H1 (cell line): ENCODE measurements around the gene CDK10. TPM values are rescaled to one million over a fixed set of nuclear protein-coding genes. Genes with fewer than 3 reads are reported as not detected.

Source experiments
- BCL11A ChIP-seq, 2 experiments: IDR thresholded peaks; one replicate each; pipeline ENCODE4 v1.6.1; 2011; ENCODE audit warnings: low read depth in 2 of 2, low read length in 2 of 2, mild to moderate bottlenecking in 2 of 2
- PHF8 ChIP-seq: fragments of 200-600 bp; sonication (generic); conservative IDR thresholded peaks from 2 replicates; pipeline ENCODE4 v1.7.1; 2012; ENCODE audit warnings: low read depth, mild to moderate bottlenecking, inconsistent platforms, low read length, moderate library complexity
- polyA plus RNA-seq, 7 experiments: library from polyadenylated mRNA; depleted of rRNA in 3 of 7; stranded (reverse) in 5 of 7; unstranded in 2 of 7; fragments of >200 nt in 5 of 7; fragments of 200-250 nt in 2 of 7; gene quantifications; 1 replicate in 5 of 7; 2 replicates in 1 of 7; 4 replicates in 1 of 7; pipeline versions ENCODE4 v1.2.1 to v1.2.3, GENCODE V29; 2011 to 2013; ENCODE audit warnings: missing spikeins in 2 of 7, mixed read lengths in 2 of 7
- total RNA-seq: library from RNA; stranded (reverse); fragmentation: NEBNext Ultra II Directional; extraction: Animal tissue kit (Norgen Biotek cat#: 25700); gene quantifications from 2 replicates; pipeline ENCODE4 v1.2.1, GENCODE V29; 2021

The CDK10 gene
- total and polyA plus RNA-seq, 2 of the 8 experiments (the other 6 are each of a cell fraction or from before 2014, with no cell fraction given), result 49.5 to 83.9 TPM

DNA sequence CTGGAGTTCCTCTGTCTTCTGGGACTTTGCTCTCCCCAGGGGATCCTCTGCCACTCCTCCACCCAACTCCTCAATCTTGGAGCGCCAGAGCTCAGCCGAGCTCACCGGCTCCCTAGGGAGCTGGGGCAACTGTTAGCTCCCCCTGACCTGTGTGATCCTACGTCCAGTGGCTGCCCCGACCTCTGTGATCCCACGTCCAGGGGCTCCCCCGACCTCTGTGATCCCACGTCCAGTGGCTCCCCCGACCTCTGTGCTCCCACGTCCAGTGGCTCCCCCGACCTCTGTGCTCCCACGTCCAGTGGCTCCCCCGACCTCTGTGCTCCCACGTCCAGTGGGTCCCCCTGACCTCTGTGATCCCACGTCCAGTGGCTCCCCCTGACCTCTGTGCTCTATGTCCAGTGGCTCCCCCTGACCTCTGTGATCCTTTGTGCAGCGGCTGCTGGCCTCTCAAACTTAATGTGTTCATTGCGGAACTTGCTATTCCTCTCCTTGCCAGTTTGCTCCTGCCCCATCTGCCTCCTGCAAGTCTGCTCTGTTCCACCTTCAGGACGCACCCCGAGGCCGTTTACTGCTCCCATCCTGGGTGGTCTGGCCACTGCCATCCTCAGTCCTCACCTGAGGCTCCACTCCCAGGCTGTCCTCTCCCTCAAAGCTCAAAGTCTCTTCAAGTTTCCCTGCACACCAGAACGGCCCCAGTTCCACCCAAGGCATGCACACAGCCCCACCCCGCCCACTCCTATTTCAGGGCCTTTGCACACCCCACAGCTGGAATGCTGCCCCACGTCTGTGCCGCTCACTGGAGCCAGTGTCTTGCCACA is 31.4 kb downstream of the CDK10 start (continued):
- TF ChIP-seq PHF8 (no peak), BCL11A (IDR thresholded peaks at IDR 0.05; ENCODE audit: low read depth in 2 of 2, low read length in 2 of 2) (no peak)
